ENCODE results near the gene JARID2. TPM values are rescaled to one million over a fixed set of nuclear protein-coding genes. Genes with fewer than 3 reads are reported as not detected.

JARID2 gene
- total and polyA plus RNA-seq, 9 of the 15 experiments (the other 6 are each of a cell fraction or from before 2014, with no cell fraction given) = 5.0 to 29.0 (median 15.6) TPM

- peak; percentile 58 to 76; a peak in 3 of 4 replicates for TF ChIP-seq FOXK2 (conservative IDR thresholded peaks at IDR 0.05 in 1 of 2, IDR thresholded peaks at IDR 0.05 in 1 of 2; ENCODE audit: low read depth in 2 of 2)
- no peak for TF ChIP-seq HMGXB4 (CRISPR knock-in tag; IDR thresholded peaks at IDR 0.05)
- TF ChIP-seq HNRNPUL1 (IDR thresholded peaks at IDR 0.05; ENCODE audit: low read length) = no peak
- TF ChIP-seq E2F6 (IDR thresholded peaks at IDR 0.05; ENCODE audit: borderline replicate concordance in 1 of 2, extremely low read depth in 1 of 2, insufficient read depth in 1 of 2, insufficient read length in 1 of 2, low read depth in 1 of 2, low read length in 1 of 2, poor library complexity in 1 of 2, severe bottlenecking in 1 of 2) = no peak
- TF ChIP-seq ZNF134 (CRISPR knock-in tag; conservative IDR thresholded peaks at IDR 0.05) = peak; percentile 58; the same call in 1 of the 2 replicates
- TF ChIP-seq REST (IDR thresholded peaks at IDR 0.05; ENCODE audit: borderline replicate concordance) = 0 out of 2 replicates have a peak, but pooled peaks have one; percentile 9
- TF ChIP-seq REST (CRISPR knock-in tag; IDR thresholded peaks at IDR 0.05; ENCODE audit: low read depth) = no peak
- peak; percentile 77; the same call in 1 of the 2 replicates for TF ChIP-seq ZNF584 (CRISPR knock-in tag; IDR thresholded peaks at IDR 0.05; ENCODE audit: low read depth)
- TF ChIP-seq BRF1 (IDR thresholded peaks at IDR 0.05; ENCODE audit: borderline replicate concordance, extremely low read depth, insufficient read length) = no peak
- TF ChIP-seq BRD9 (IDR thresholded peaks at IDR 0.05; ENCODE audit: low read depth, partially characterized antibody) = peak; percentile 46
- no peak for TF ChIP-seq XRCC4 (IDR thresholded peaks at IDR 0.05; ENCODE audit: extremely low read depth, insufficient read depth, insufficient read length)
- no peak for TF ChIP-seq ZNF707 (CRISPR knock-in tag; conservative IDR thresholded peaks at IDR 0.05)
- TF ChIP-seq PTTG1 (tag; IDR thresholded peaks at IDR 0.05; ENCODE audit: low read depth) = peak; percentile 80
- no peak for TF ChIP-seq ILF3 (IDR thresholded peaks at IDR 0.05; ENCODE audit: borderline replicate concordance)
- TF ChIP-seq NFIC (IDR thresholded peaks at IDR 0.05) = peak; percentile 93
- TF ChIP-seq GATAD2A (IDR thresholded peaks at IDR 0.05) = no peak
These were observed 309.5 kb downstream of the JARID2 start (continued) for GRCh38 chr6:15555101-15556038.

Data from K562 (cell line).